HepG2 (cell line): ENCODE results near the gene EEFSEC. TPM values are rescaled to one million over a fixed set of nuclear protein-coding genes. Genes with fewer than 3 reads are reported as not detected.
A peak's percentile ranks its signal among the peaks of the same experiment; 100 is the strongest.

Source experiments
- ATAC-seq: fragments of 200-7000 bp; cut with Tn5 transposase; 3 replicates; pipeline ENCODE4 v1.9.1; 2020; ENCODE audit warnings: mild to moderate bottlenecking, moderate library complexity
- BruUV-seq: library from RNA; stranded (reverse); fragments of 400-500 nt; replicated peaks from 2 replicates; lab custom pipeline; 2021; lab: Mats Ljungman, UMichigan
- CTCF ChIA-PET: fragments of 300-600 bp; formaldehyde crosslinking; extraction: SDS; loops from one replicate; lab custom pipeline; 2021; ENCODE audit warnings: low total read pairs, inconsistent platforms, low intra/inter-chr PET ratio; lab: Yijun Ruan, JAX
- POLR2A ChIA-PET: fragments of 350-600 bp; sonication (Branson Sonifier 250); formaldehyde crosslinking; loops from one replicate; lab custom pipeline; 2020; ENCODE audit warnings: antibody characterized with exemption, inconsistent platforms; lab: Yijun Ruan, JAX
- DNase-seq: peaks from one replicate; pipeline ENCODE4 v3.0.0-alpha.2; 2015; ENCODE audit warnings: low spot score
- FAIRE-seq: peaks from 3 replicates; lab custom pipeline; 2011; peaks lifted over from hg19 to GRCh38; lab: Jason Lieb, UNC
- H2AFZ ChIP-seq: one replicate; pipeline ENCODE4 v1.6.1; 2011; ENCODE audit warnings: low read length, inconsistent platforms
- H3K27ac ChIP-seq: fragments of 300-600 bp; 3 replicates; pipeline ENCODE4 v1.8.0; 2011; ENCODE audit warnings: mixed run types, mild to moderate bottlenecking, mixed read lengths, low read length, inconsistent platforms; ENCODE audit not compliant: insufficient read depth; ENCODE audit errors: extremely low read length
- H3K27me3 ChIP-seq, 2 experiments: fragments of 200-600 bp in 1 of 2; 2 replicates in 1 of 2; 3 replicates in 1 of 2; pipeline versions ENCODE4 v1.6.0 to v1.8.0; 2011; ENCODE audit warnings: low read length in 2 of 2, mild to moderate bottlenecking in 2 of 2, moderate library complexity in 2 of 2, inconsistent platforms in 1 of 2; ENCODE audit not compliant: insufficient read depth in 2 of 2, control insufficient read depth in 1 of 2
- H3K36me3 ChIP-seq, 2 experiments: fragments of 200-600 bp in 1 of 2; replicated peaks in 1 of 2; 2 replicates in 1 of 2; 3 replicates in 1 of 2; pipeline versions ENCODE4 v1.5.1 to v1.8.0; 2011; ENCODE audit warnings: low read length in 2 of 2, inconsistent platforms in 1 of 2; ENCODE audit not compliant: insufficient read depth in 2 of 2, control insufficient read depth in 1 of 2
- H3K4me1 ChIP-seq: 2 replicates; pipeline ENCODE4 v1.5.1; 2012; ENCODE audit warnings: low read length, inconsistent platforms; ENCODE audit not compliant: insufficient read depth
- H3K4me2 ChIP-seq: 2 replicates; pipeline ENCODE4 v1.6.0; 2011; ENCODE audit warnings: low read depth, low read length, inconsistent platforms
- H3K4me3 ChIP-seq, 3 experiments: fragments of 200-600 bp in 1 of 3; sonication (generic), shearing (Covaris generic) in 1 of 3; replicated peaks in 1 of 3; 2 replicates each; pipeline ENCODE4 v1.5.1; 2011 to 2016; ENCODE audit warnings: low read length in 3 of 3, inconsistent platforms in 2 of 3, low read depth in 2 of 3, mild to moderate bottlenecking in 2 of 3, control low read depth in 1 of 3, mixed read lengths in 1 of 3; ENCODE audit not compliant: insufficient read depth in 1 of 3
- H3K79me2 ChIP-seq: one replicate; pipeline ENCODE4 v1.6.1; 2011; ENCODE audit warnings: low read length, inconsistent platforms; ENCODE audit not compliant: insufficient read depth
- H3K9ac ChIP-seq: 2 replicates; pipeline ENCODE4 v1.6.0; 2011; ENCODE audit warnings: mild to moderate bottlenecking, low read depth, low read length, inconsistent platforms; ENCODE audit not compliant: insufficient read depth
- H3K9me3 ChIP-seq: 2 replicates; pipeline ENCODE4 v1.5.1; 2012; ENCODE audit warnings: mild to moderate bottlenecking, low read length
- H4K20me1 ChIP-seq: 2 replicates; pipeline ENCODE4 v1.6.0; 2011; ENCODE audit warnings: inconsistent platforms, mild to moderate bottlenecking, low read length, moderate library complexity; ENCODE audit not compliant: insufficient read depth
- ATF4 ChIP-seq, 2 experiments: fragments of 450-650 bp in 1 of 2; sonication (generic) in 1 of 2; formaldehyde crosslinking; IDR thresholded peaks; 2 replicates each; pipeline versions ENCODE4 v1.5.0 to v1.8.0; 2020 to 2022; ENCODE audit warnings: mild to moderate bottlenecking in 1 of 2, missing genetic modification reagents in 1 of 2
- CEBPB ChIP-seq: IDR thresholded peaks from 2 replicates; pipeline ENCODE4 v1.6.1; 2011; ENCODE audit warnings: low read depth, low read length, improper control_type of control experiment, borderline replicate concordance
- CEBPG ChIP-seq: IDR thresholded peaks from 2 replicates; pipeline ENCODE4 v1.6.1; 2016
- CREB1 ChIP-seq, 2 experiments: fragments of 450-650 bp in 1 of 2; IDR thresholded peaks; 2 replicates each; pipeline ENCODE4 v1.6.1; 2016 to 2017; ENCODE audit warnings: control low read depth in 1 of 2, mild to moderate bottlenecking in 1 of 2, missing compliant biosample characterization in 1 of 2, missing genetic modification characterization in 1 of 2
- FOXC1 ChIP-seq: sonication (generic); formaldehyde crosslinking; IDR thresholded peaks from 2 replicates; pipeline ENCODE4 v1.8.0; 2022; ENCODE audit warnings: mild to moderate bottlenecking, missing genetic modification reagents, borderline replicate concordance
- GATAD2A ChIP-seq: IDR thresholded peaks from 2 replicates; pipeline ENCODE4 v1.6.1; 2016
- ZNF160 ChIP-seq: sonication (generic); formaldehyde crosslinking; IDR thresholded peaks from 2 replicates; pipeline ENCODE4 v1.8.0; 2022; ENCODE audit warnings: mild to moderate bottlenecking, inconsistent platforms, missing genetic modification reagents
- ZNF414 ChIP-seq: sonication (generic); formaldehyde crosslinking; IDR thresholded peaks from 2 replicates; pipeline ENCODE4 v1.5.0; 2020; ENCODE audit warnings: missing genetic modification reagents
- ZNF644 ChIP-seq: IDR thresholded peaks from 2 replicates; pipeline ENCODE4 v1.6.1; 2016; ENCODE audit warnings: low read depth
- ZSCAN30 ChIP-seq: sonication (generic); formaldehyde crosslinking; IDR thresholded peaks from 2 replicates; pipeline ENCODE4 v1.5.0; 2020; ENCODE audit warnings: mild to moderate bottlenecking, missing genetic modification reagents
- WGBS: methylation state at CpG from one replicate; pipeline ENCODE4 v1.1.6; 2017; ENCODE audit warnings: low lambda C conversion rate; 5-methylcytosine and 5-hydroxymethylcytosine counted together
- in situ Hi-C: cut with HindIII; loops from 2 replicates; pipeline ENCODE4 v1.10.0; 2017; ENCODE audit warnings: low pct_unique_long_range_greater_than_20kb; ENCODE audit not compliant: extremely low pct_ligation_motif_present
- intact Hi-C: fragments of 100-400 bp; cut with micrococcal nuclease; formaldehyde crosslinking; loops from one replicate; pipeline ENCODE4 v1.10.0; 2022; ENCODE audit not compliant: unreplicated experiment
- polyA plus RNA-seq, 8 experiments: library from polyadenylated mRNA; depleted of rRNA in 3 of 8; stranded (reverse) in 7 of 8; unstranded in 1 of 8; fragments of >200 nt; fragmentation: Illumina TruSeq in 4 of 8; extraction: Trizol in 4 of 8; gene quantifications; 2 replicates each; pipeline versions ENCODE4 v1.2.1 to v1.2.3, GENCODE V29; 2011 to 2016; ENCODE audit warnings: low read depth in 4 of 8, missing spikeins in 1 of 8, mixed read lengths in 1 of 8; ENCODE audit not compliant: insufficient read depth in 1 of 8
- total RNA-seq, 5 experiments: library from RNA; depleted of rRNA; stranded (reverse); fragments of >200 nt; fragmentation: Illumina TruSeq; extraction: Trizol; gene quantifications; 2 replicates each; pipeline ENCODE4 v1.2.3, GENCODE V29; 2016; ENCODE audit warnings: low read depth in 1 of 5
- TF ChIP-seq, protein P1 (sequence below): sonication (generic); formaldehyde crosslinking; IDR thresholded peaks from 2 replicates; pipeline ENCODE4 v1.8.0; 2022; ENCODE audit warnings: missing genetic modification reagents, low read depth, mild to moderate bottlenecking, borderline replicate concordance
- TF ChIP-seq, protein P2 (sequence below): sonication (generic); formaldehyde crosslinking; IDR thresholded peaks from 2 replicates; pipeline ENCODE4 v1.4.0; 2020; ENCODE audit warnings: missing genetic modification reagents, low read depth, mild to moderate bottlenecking, borderline replicate concordance

The EEFSEC gene
- total and polyA plus RNA-seq, 2 of the 13 experiments (the other 11 are each of a cell fraction or from before 2014, with no cell fraction given), result 6.4 to 24.2 TPM

DNA sequence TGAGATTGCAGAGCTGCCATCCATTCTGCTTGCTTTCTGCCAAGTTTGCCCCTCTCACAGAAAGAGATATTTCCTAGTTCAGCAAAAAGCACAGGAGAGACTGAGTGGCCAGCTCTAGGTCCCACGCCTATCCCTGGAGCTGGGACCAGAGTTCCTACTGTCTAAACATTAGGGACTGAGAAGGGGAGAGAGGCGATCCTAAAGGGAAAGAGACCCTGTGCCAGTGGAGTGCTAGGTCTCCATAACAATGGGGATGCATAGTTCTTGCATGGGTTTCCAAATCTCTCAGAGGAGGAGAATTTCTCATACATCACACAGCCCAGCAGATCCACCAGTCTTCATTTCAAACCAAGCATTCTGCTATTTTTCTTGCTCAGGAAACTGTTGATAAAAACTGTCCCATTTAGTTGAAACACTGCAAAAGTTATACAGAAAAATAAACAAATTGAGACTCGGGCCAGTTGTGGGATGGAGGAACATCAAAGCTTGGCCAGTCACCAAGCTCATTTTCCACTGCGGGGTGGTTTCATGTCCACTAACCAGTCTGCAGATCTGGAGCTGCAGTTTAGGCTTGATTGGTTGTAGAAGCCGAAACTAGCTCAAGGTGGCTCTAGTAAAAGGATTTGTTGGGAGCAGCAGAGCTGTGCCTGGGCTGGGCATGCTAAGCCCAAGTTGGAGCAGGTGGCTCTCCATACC lies 62.7 kb downstream of the EEFSEC start:
- TF ChIP-seq FOXC1 (CRISPR knock-in tag) (no peak), ZNF160 (CRISPR knock-in tag) (no peak)
- no peaks in the 10 kb centered on the region for H3K27me3 ChIP-seq
- ChIA-PET POLR2A (no interaction called here), CTCF (no interaction called here)
- no peak overlapping the region for H2AFZ ChIP-seq
- H3K4me3 ChIP-seq, result no peak overlapping the region
- peaks cover 21% of the 10 kb centered on the region for H3K4me1 ChIP-seq
- no peak overlapping the region for H3K4me2 ChIP-seq
- DNase-seq, result no peak
- H3K79me2 ChIP-seq, result no peaks in the 10 kb centered on the region
- no peak overlapping the region for H3K9ac ChIP-seq
- H3K9me3 ChIP-seq, result no peaks in the 10 kb centered on the region
- FAIRE-seq, result no peak
- no TSS peak for BruUV-seq
- no peak overlapping the region for H3K27ac ChIP-seq
- intact Hi-C loops (no loop called here), in situ Hi-C loops (no loop called here)
- no peak for ATAC-seq
- 76% methylated on average over 5 of the region's 5 CpGs for WGBS
- peaks cover 0 to 3% of the 10 kb centered on the region in 2 experiments; a peak in 3 of 5 replicates for H3K36me3 ChIP-seq
- peaks cover 3% of the 10 kb centered on the region; the same call in 1 of the 2 replicates for H4K20me1 ChIP-seq

- in situ Hi-C loops (no loop called here), intact Hi-C loops (no loop called here)
- Histone ChIP-seq H3K4me3 (no peak overlapping the region), H3K27ac (no peak overlapping the region), H3K36me3 (peaks cover 2 to 8% of the 10 kb centered on the region in 2 experiments; a peak in 2 of 5 replicates), H4K20me1 (no peaks in the 10 kb centered on the region; the same call in 1 of the 2 replicates), H3K4me2 (no peak overlapping the region), H3K9me3 (peaks cover 10% of the 10 kb centered on the region), H2AFZ (no peak overlapping the region), H3K9ac (no peak overlapping the region), H3K4me1 (peaks cover 21% of the 10 kb centered on the region), H3K27me3 (no peaks in the 10 kb centered on the region), H3K79me2 (no peaks in the 10 kb centered on the region)
- FAIRE-seq (no peak), DNase-seq (peak; percentile 8), ATAC-seq (no peak; the same call in 2 of the 3 replicates)
- CTCF ChIA-PET, result no interaction called here
- no TSS peak for BruUV-seq
- 95% methylated on average over 6 of the region's 6 CpGs for WGBS
- POLR2A ChIA-PET, result interaction anchor here (1.3 to 1.4 kb wide), 2 partner anchors 50 to 270 kb away, joined by 3 to 4 read pairs; no protein-coding TSS in a partner anchor
- TF ChIP-seq, protein P1, sequence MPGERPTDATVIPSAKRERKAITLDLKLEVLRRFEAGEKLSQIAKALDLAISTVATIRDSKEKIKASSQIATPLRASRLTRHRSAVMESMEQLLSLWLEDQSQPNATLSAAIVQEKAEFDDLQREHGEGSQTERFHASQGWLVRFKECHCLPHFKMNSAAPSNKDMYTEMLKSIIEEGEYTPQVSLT (CRISPR knock-in tag), result no peak
- TF ChIP-seq, protein P2, sequence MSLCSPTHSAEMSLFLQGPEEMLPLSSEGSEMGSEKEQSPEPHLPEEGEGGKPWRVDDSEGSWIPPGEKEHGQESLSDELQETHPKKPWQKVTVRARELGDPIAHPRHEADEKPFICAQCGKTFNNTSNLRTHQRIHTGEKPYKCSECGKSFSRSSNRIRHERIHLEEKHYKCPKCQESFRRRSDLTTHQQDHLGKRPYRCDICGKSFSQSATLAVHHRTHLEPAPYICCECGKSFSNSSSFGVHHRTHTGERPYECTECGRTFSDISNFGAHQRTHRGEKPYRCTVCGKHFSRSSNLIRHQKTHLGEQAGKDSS, result no peak
- TF ChIP-seq CREB1 (IDR thresholded peaks at IDR 0.05) (no peak), CREB1 (CRISPR knock-in tag; IDR thresholded peaks at IDR 0.05) (no peak), ZSCAN30 (CRISPR knock-in tag) (no peak), GATAD2A (CRISPR knock-in tag) (peak; percentile 52), CEBPB (peak; percentile 28; the same call in 1 of the 2 replicates), ZNF414 (CRISPR knock-in tag) (no peak), ZNF644 (CRISPR knock-in tag) (peak; percentile 34; the same call in 1 of the 2 replicates), CEBPG (CRISPR knock-in tag) (0 out of 2 replicates have a peak, but pooled peaks have one; percentile 27), ATF4 (CRISPR knock-in tag; IDR thresholded peaks at IDR 0.05) (peak in 1 of 2 experiments; percentile 96; a peak in 2 of 4 replicates)
Measured at GRCh38 chr3:128217702-128218547, 64.6 kb downstream of the EEFSEC start.
